GM23248 (cell line): Measurements from ENCODE around the gene ZNF324B.

ENCODE experiments used
- EZH2 ChIP-seq: fragments of 200-600 bp; sonication (generic); IDR thresholded peaks from 2 replicates; pipeline ENCODE4 v1.6.1; 2018; ENCODE audit warnings: antibody characterized with exemption, mild to moderate bottlenecking; ENCODE audit not compliant: insufficient read depth, poor library complexity, severe bottlenecking
- EZH2phosphoT487 ChIP-seq: fragments of 200-600 bp; sonication (generic); IDR thresholded peaks from 2 replicates; pipeline ENCODE4 v1.6.1; 2018; ENCODE audit warnings: antibody characterized with exemption, moderate library complexity, mild to moderate bottlenecking, low read depth; ENCODE audit not compliant: insufficient read depth

DNA sequence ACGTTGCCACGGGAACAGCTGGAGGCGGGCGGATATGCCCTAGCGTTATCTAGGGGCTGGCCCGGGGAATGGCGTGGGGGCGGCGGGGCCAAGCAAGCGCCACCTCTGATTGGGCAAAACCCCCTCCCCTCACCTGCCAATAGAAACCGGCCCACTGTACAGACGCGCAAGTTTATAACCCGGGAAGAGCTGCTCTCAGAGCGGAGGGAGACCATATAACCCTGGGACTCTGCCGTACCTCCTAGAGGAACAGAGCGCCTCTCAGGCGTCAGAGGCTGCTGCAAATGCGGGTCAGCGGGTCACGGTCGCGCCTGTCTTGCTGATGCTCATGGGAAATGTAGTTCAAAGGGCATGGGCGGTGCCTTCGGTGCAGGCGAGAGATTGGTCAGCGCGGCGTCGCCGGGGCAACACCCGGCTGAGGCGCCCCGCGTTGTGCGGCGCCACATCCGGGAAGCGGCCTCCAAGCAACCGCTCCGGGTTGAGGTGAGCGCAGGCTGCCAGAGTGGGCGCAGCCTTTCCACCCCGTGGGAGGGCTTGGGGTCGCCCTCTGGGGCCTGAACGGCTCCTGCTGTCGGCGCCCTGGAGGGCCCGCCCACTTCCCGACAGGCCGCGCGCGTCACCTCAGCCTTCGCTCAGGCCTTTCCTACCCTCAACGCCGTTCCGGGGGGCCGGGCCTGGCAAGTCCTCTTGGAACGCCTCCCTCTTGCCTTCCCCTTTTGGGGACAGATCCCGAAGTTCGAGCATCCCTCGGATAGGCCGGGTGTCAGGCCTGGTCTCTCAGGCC, 24.5 kb downstream of the ZNF324B start, which contains the start of gene ZNF446:
- TF ChIP-seq EZH2phosphoT487 = no peak
- TF ChIP-seq EZH2 = no peak
